MCF 10A (cell line): ENCODE data around the gene PARD3B. TPM values are rescaled to one million over a fixed set of nuclear protein-coding genes. Genes with fewer than 3 reads are reported as not detected.

Experiments
- BruUV-seq: library from RNA; stranded (reverse); fragments of 400-500 nt; replicated peaks from 2 replicates; lab custom pipeline; 2021; lab: Mats Ljungman, UMichigan
- CTCF ChIA-PET: fragments of 300-600 bp; sonication (Branson Sonifier 250); formaldehyde crosslinking; extraction: SDS; loops from one replicate; lab custom pipeline; 2021; ENCODE audit warnings: antibody characterized with exemption, inconsistent platforms; lab: Yijun Ruan, JAX
- POLR2A ChIA-PET: fragments of 300-600, 350-650 bp; sonication (Branson Sonifier 250); formaldehyde crosslinking; extraction: SDS; loops from one replicate; lab custom pipeline; 2020; ENCODE audit warnings: antibody characterized with exemption, inconsistent platforms; lab: Yijun Ruan, JAX
- DNase-seq: peaks from one replicate; pipeline ENCODE4 v3.0.0-alpha.2; 2018; ENCODE audit not compliant: unreplicated experiment
- H3K27ac Mint-ChIP-seq: one replicate; pipeline ENCODE4 v1.8.0; 2022; ENCODE audit warnings: mild to moderate bottlenecking, low read depth, mixed read lengths; ENCODE audit not compliant: unreplicated experiment
- H3K27me3 Mint-ChIP-seq: one replicate; pipeline ENCODE4 v1.8.0; 2022; ENCODE audit warnings: mixed read lengths; ENCODE audit not compliant: insufficient read depth, unreplicated experiment
- H3K36me3 Mint-ChIP-seq: one replicate; pipeline ENCODE4 v1.8.0; 2022; ENCODE audit warnings: mild to moderate bottlenecking, moderate library complexity, mixed read lengths; ENCODE audit not compliant: insufficient read depth, unreplicated experiment
- H3K4me1 Mint-ChIP-seq: one replicate; pipeline ENCODE4 v1.8.0; 2022; ENCODE audit warnings: mixed read lengths; ENCODE audit not compliant: insufficient read depth, unreplicated experiment
- H3K4me3 Mint-ChIP-seq: one replicate; pipeline ENCODE4 v1.8.0; 2022; ENCODE audit warnings: mild to moderate bottlenecking, moderate library complexity, mixed read lengths; ENCODE audit not compliant: unreplicated experiment
- H3K9me3 Mint-ChIP-seq: one replicate; pipeline ENCODE4 v1.8.0; 2022; ENCODE audit warnings: mixed read lengths; ENCODE audit not compliant: unreplicated experiment
- CTCF ChIP-seq: fragments of 200-600 bp; IDR thresholded peaks from one replicate; pipeline ENCODE4 v1.8.0; 2022; ENCODE audit warnings: antibody characterized with exemption, mild to moderate bottlenecking; ENCODE audit not compliant: unreplicated experiment
- intact Hi-C: fragments of 100-400 bp; cut with micrococcal nuclease; formaldehyde crosslinking; loops from 2 replicates; pipeline ENCODE4 v1.14.1; 2022
- total RNA-seq: library from RNA; stranded (reverse); gene quantifications from 2 replicates; pipeline ENCODE4 v1.2.3, GENCODE V29; 2022

The PARD3B gene
- total RNA-seq, 1 experiment from 2014 or later, result 11.6 TPM

- BruUV-seq, result no TSS peak
- Mint-ChIP-seq H3K4me1 (peaks cover 4% of the 10 kb centered on the region), H3K36me3 (no peaks in the 10 kb centered on the region), H3K9me3 (no peaks in the 10 kb centered on the region), H3K27ac (no peak overlapping the region), H3K4me3 (no peak overlapping the region), H3K27me3 (no peaks in the 10 kb centered on the region)
- DNase-seq, result peak; percentile 47
- intact Hi-C loops, result no loop called here
- no peak for TF ChIP-seq CTCF
- CTCF ChIA-PET, result no interaction called here
- POLR2A ChIA-PET, result no interaction called here
These were observed 652.3 kb downstream of the PARD3B start for GRCh38 chr2:205197468-205198139.

GRCh38 chr2:205198140-205198525 lies 652.9 kb downstream of the PARD3B start:
- Mint-ChIP-seq H3K9me3 (no peaks in the 10 kb centered on the region), H3K36me3 (no peaks in the 10 kb centered on the region), H3K27me3 (no peaks in the 10 kb centered on the region), H3K4me3 (no peak overlapping the region), H3K4me1 (peaks cover 4% of the 10 kb centered on the region), H3K27ac (no peak overlapping the region)
- POLR2A ChIA-PET, result no interaction called here
- CTCF ChIA-PET, result no interaction called here
- no peak for TF ChIP-seq CTCF
- DNase-seq, result peak; percentile 46
- intact Hi-C loops, result no loop called here
- BruUV-seq, result no TSS peak

GRCh38 chr2:205199165-205199850 lies 654.0 kb downstream of the PARD3B start:
- Mint-ChIP-seq H3K36me3 (no peaks in the 10 kb centered on the region), H3K27ac (no peak overlapping the region), H3K27me3 (no peaks in the 10 kb centered on the region), H3K4me1 (peaks cover 4% of the 10 kb centered on the region), H3K4me3 (no peak overlapping the region), H3K9me3 (no peaks in the 10 kb centered on the region)
- ChIA-PET POLR2A (no interaction called here), CTCF (no interaction called here)
- no TSS peak for BruUV-seq
- no peak for DNase-seq
- intact Hi-C loops, result no loop called here
- no peak for TF ChIP-seq CTCF

GRCh38 chr2:205210494-205210893 lies 665.2 kb downstream of the PARD3B start:
- intact Hi-C loops, result no loop called here
- no TSS peak for BruUV-seq
- no peaks in the 10 kb centered on the region for H3K27me3 Mint-ChIP-seq
- no peaks in the 10 kb centered on the region for H3K9me3 Mint-ChIP-seq
- no peak for TF ChIP-seq CTCF
- CTCF ChIA-PET, result no interaction called here
- POLR2A ChIA-PET, result no interaction called here
- no peak for DNase-seq
- no peak overlapping the region for H3K27ac Mint-ChIP-seq
- H3K4me3 Mint-ChIP-seq, result no peak overlapping the region
- no peaks in the 10 kb centered on the region for H3K36me3 Mint-ChIP-seq
- peaks cover 6% of the 10 kb centered on the region for H3K4me1 Mint-ChIP-seq
